T-helper 1 cell treated with Interleukin-12 subunit alpha and Interleukin-12 subunit beta and Interleukin-4 antibody, amounts not matched to agents 30 μg/mL and 1 μg/mL, for 36 hours (primary cell): ENCODE results near the gene VPS41.

Experiments used
- H3K27ac Mint-ChIP-seq: one replicate; pipeline ENCODE4 v1.8.0; 2021; ENCODE audit warnings: mild to moderate bottlenecking, mixed read lengths
- H3K27me3 Mint-ChIP-seq: one replicate; pipeline ENCODE4 v1.8.0; 2021; ENCODE audit warnings: low read depth, mixed read lengths
- H3K36me3 Mint-ChIP-seq: one replicate; pipeline ENCODE4 v1.8.0; 2021; ENCODE audit warnings: low read depth, mixed read lengths
- H3K4me1 Mint-ChIP-seq: one replicate; pipeline ENCODE4 v1.8.0; 2021; ENCODE audit warnings: low read depth, mixed read lengths
- H3K4me3 Mint-ChIP-seq: one replicate; pipeline ENCODE4 v1.8.0; 2021; ENCODE audit warnings: mild to moderate bottlenecking, moderate library complexity, mixed read lengths
- H3K9me3 Mint-ChIP-seq: one replicate; pipeline ENCODE4 v1.8.0; 2021; ENCODE audit warnings: mixed read lengths

The VPS41 gene

GRCh38 chr7:38886265-38886664, 22.7 kb downstream of the VPS41 start:
- Mint-ChIP-seq H3K9me3 (no peaks in the 10 kb centered on the region), H3K36me3 (peaks cover 22% of the 10 kb centered on the region), H3K27me3 (no peaks in the 10 kb centered on the region), H3K4me3 (no peak overlapping the region), H3K27ac (no peak overlapping the region), H3K4me1 (peaks cover 5% of the 10 kb centered on the region)

GRCh38 chr7:38883706-38884105, 25.3 kb downstream of the VPS41 start:
- H3K27ac Mint-ChIP-seq = no peak overlapping the region
- peaks cover 25% of the 10 kb centered on the region for H3K36me3 Mint-ChIP-seq
- H3K9me3 Mint-ChIP-seq = no peaks in the 10 kb centered on the region
- H3K4me3 Mint-ChIP-seq = no peak overlapping the region
- no peaks in the 10 kb centered on the region for H3K27me3 Mint-ChIP-seq
- peaks cover 5% of the 10 kb centered on the region for H3K4me1 Mint-ChIP-seq

GRCh38 chr7:38881947-38882684, 26.9 kb downstream of the VPS41 start:
- no peak overlapping the region for H3K4me3 Mint-ChIP-seq
- H3K27ac Mint-ChIP-seq = no peak overlapping the region

GRCh38 chr7:38881015-38881414, 28.0 kb downstream of the VPS41 start:
- peaks cover 3% of the 10 kb centered on the region for H3K4me1 Mint-ChIP-seq

More at GRCh38 chr7:38881947-38882684, 26.9 kb downstream of the VPS41 start:
- H3K4me1 Mint-ChIP-seq = peaks cover 3% of the 10 kb centered on the region
- no peaks in the 10 kb centered on the region for H3K9me3 Mint-ChIP-seq
- no peaks in the 10 kb centered on the region for H3K27me3 Mint-ChIP-seq
- H3K36me3 Mint-ChIP-seq = peaks cover 17% of the 10 kb centered on the region

GRCh38 chr7:38880454-38880853, 28.5 kb downstream of the VPS41 start:
- Mint-ChIP-seq H3K4me3 (no peak overlapping the region), H3K4me1 (peaks cover 3% of the 10 kb centered on the region), H3K36me3 (peaks cover 14% of the 10 kb centered on the region), H3K27me3 (no peaks in the 10 kb centered on the region), H3K27ac (no peak overlapping the region), H3K9me3 (no peaks in the 10 kb centered on the region)

More at GRCh38 chr7:38881015-38881414, 28.0 kb downstream of the VPS41 start:
- no peaks in the 10 kb centered on the region for H3K9me3 Mint-ChIP-seq
- no peak overlapping the region for H3K4me3 Mint-ChIP-seq
- no peaks in the 10 kb centered on the region for H3K27me3 Mint-ChIP-seq
- H3K36me3 Mint-ChIP-seq = peaks cover 14% of the 10 kb centered on the region
- H3K27ac Mint-ChIP-seq = no peak overlapping the region

- no peaks in the 10 kb centered on the region for H3K9me3 Mint-ChIP-seq
- H3K4me3 Mint-ChIP-seq = no peak overlapping the region
- no peaks in the 10 kb centered on the region for H3K27me3 Mint-ChIP-seq
- peaks cover 3% of the 10 kb centered on the region for H3K4me1 Mint-ChIP-seq
- no peak overlapping the region for H3K27ac Mint-ChIP-seq
- H3K36me3 Mint-ChIP-seq = peaks cover 14% of the 10 kb centered on the region
Observed at GRCh38 chr7:38880035-38880434, 29.0 kb downstream of the VPS41 start.

- Mint-ChIP-seq H3K36me3 (peaks cover 14% of the 10 kb centered on the region), H3K9me3 (no peaks in the 10 kb centered on the region), H3K27ac (no peak overlapping the region), H3K27me3 (no peaks in the 10 kb centered on the region), H3K4me1 (peaks cover 3% of the 10 kb centered on the region), H3K4me3 (no peak overlapping the region)
Observed at GRCh38 chr7:38878694-38879457, 30.1 kb downstream of the VPS41 start.

- no peaks in the 10 kb centered on the region for H3K4me1 Mint-ChIP-seq
- no peaks in the 10 kb centered on the region for H3K27me3 Mint-ChIP-seq
- H3K27ac Mint-ChIP-seq = no peak overlapping the region
- H3K36me3 Mint-ChIP-seq = no peaks in the 10 kb centered on the region
- H3K4me3 Mint-ChIP-seq = no peak overlapping the region
- H3K9me3 Mint-ChIP-seq = no peaks in the 10 kb centered on the region
Observed at GRCh38 chr7:38873433-38873832, 35.6 kb downstream of the VPS41 start.

- H3K36me3 Mint-ChIP-seq = no peaks in the 10 kb centered on the region
- no peaks in the 10 kb centered on the region for H3K4me1 Mint-ChIP-seq
- H3K27ac Mint-ChIP-seq = no peak overlapping the region
- H3K9me3 Mint-ChIP-seq = no peaks in the 10 kb centered on the region
- no peak overlapping the region for H3K4me3 Mint-ChIP-seq
- no peaks in the 10 kb centered on the region for H3K27me3 Mint-ChIP-seq
Observed at GRCh38 chr7:38872202-38872601, 36.8 kb downstream of the VPS41 start.

- Mint-ChIP-seq H3K9me3 (no peaks in the 10 kb centered on the region), H3K27me3 (no peaks in the 10 kb centered on the region), H3K36me3 (no peaks in the 10 kb centered on the region), H3K4me3 (no peak overlapping the region), H3K27ac (no peak overlapping the region), H3K4me1 (no peaks in the 10 kb centered on the region)
Observed at GRCh38 chr7:38870147-38870546, 38.8 kb downstream of the VPS41 start.

GRCh38 chr7:38863601-38864291, 45.2 kb downstream of the VPS41 start:
- Mint-ChIP-seq H3K36me3 (peaks cover 12% of the 10 kb centered on the region), H3K9me3 (no peaks in the 10 kb centered on the region), H3K27me3 (no peaks in the 10 kb centered on the region), H3K4me3 (no peak overlapping the region), H3K4me1 (no peaks in the 10 kb centered on the region), H3K27ac (no peak overlapping the region)

GRCh38 chr7:38862666-38863065, 46.3 kb downstream of the VPS41 start:
- Mint-ChIP-seq H3K27ac (no peak overlapping the region), H3K4me1 (no peaks in the 10 kb centered on the region), H3K36me3 (peaks cover 12% of the 10 kb centered on the region), H3K9me3 (no peaks in the 10 kb centered on the region), H3K27me3 (no peaks in the 10 kb centered on the region), H3K4me3 (no peak overlapping the region)

- Mint-ChIP-seq H3K4me1 (no peaks in the 10 kb centered on the region), H3K36me3 (peaks cover 14% of the 10 kb centered on the region), H3K27me3 (no peaks in the 10 kb centered on the region), H3K4me3 (no peak overlapping the region), H3K27ac (no peak overlapping the region), H3K9me3 (no peaks in the 10 kb centered on the region)
Observed at GRCh38 chr7:38858259-38858884, 50.6 kb downstream of the VPS41 start.

GRCh38 chr7:38855867-38856266, 53.1 kb downstream of the VPS41 start:
- H3K9me3 Mint-ChIP-seq = no peaks in the 10 kb centered on the region
- peaks cover 6% of the 10 kb centered on the region for H3K36me3 Mint-ChIP-seq
- no peaks in the 10 kb centered on the region for H3K4me1 Mint-ChIP-seq
- no peaks in the 10 kb centered on the region for H3K27me3 Mint-ChIP-seq
- no peak overlapping the region for H3K4me3 Mint-ChIP-seq
- H3K27ac Mint-ChIP-seq = no peak overlapping the region
